ENCODE measurements around the gene SNX14. TPM values are rescaled to one million over a fixed set of nuclear protein-coding genes. Genes with fewer than 3 reads are reported as not detected.

The SNX14 gene
- total and polyA plus RNA-seq, 10 donors = 63.8 to 170 (median 88.9) TPM

- Histone ChIP-seq H3K36me3 (no peaks in the 10 kb centered on the region), H3K27ac (no peak overlapping the region), H3K27me3 (replicated peaks in 1 of 7) (no peaks in the 10 kb centered on the region), H3K4me1 (no peaks in the 10 kb centered on the region), H3K9me3 (peaks cover 0 to 13% (median 0%) of the 10 kb centered on the region in 8 donors), H3K4me3 (no peak overlapping the region)
- 86 to 96% (median 90%) methylated on average over 4 of the region's 4 CpGs for WGBS, 5 donors
- TF ChIP-seq POLR2A (IDR thresholded peaks at IDR 0.05) (no peak), CTCF (IDR thresholded peaks at IDR 0.05 in 8 of 11, conservative IDR thresholded peaks at IDR 0.05 in 3 of 11) (no peak), POLR2AphosphoS5 (IDR thresholded peaks at IDR 0.05) (no peak)
- DNase-seq = no peak
- intact Hi-C loops (cut with DNase I; ENCODE audit: low total_unique reads) = no loop called here
Measured at GRCh38 chr6:85476532-85476931, 117.1 kb downstream of the SNX14 start.

- Histone ChIP-seq H3K36me3 (no peaks in the 10 kb centered on the region), H3K27me3 (replicated peaks in 1 of 7) (no peaks in the 10 kb centered on the region), H3K27ac (no peak overlapping the region), H3K4me1 (no peaks in the 10 kb centered on the region), H3K4me3 (no peak overlapping the region), H3K9me3 (peaks cover 0 to 13% (median 0%) of the 10 kb centered on the region in 8 donors)
- TF ChIP-seq POLR2AphosphoS5 (IDR thresholded peaks at IDR 0.05) = no peak
- TF ChIP-seq POLR2A (IDR thresholded peaks at IDR 0.05) = no peak
- no peak for TF ChIP-seq CTCF (IDR thresholded peaks at IDR 0.05 in 8 of 11, conservative IDR thresholded peaks at IDR 0.05 in 3 of 11)
- 88 to 100% (median 89%) methylated on average over 1 of the region's 1 CpG for WGBS, 5 donors
- intact Hi-C loops (cut with DNase I; ENCODE audit: low total_unique reads) = no loop called here
- DNase-seq = no peak
Measured at GRCh38 chr6:85473748-85474147, 119.9 kb downstream of the SNX14 start.

- H3K27me3 ChIP-seq (replicated peaks in 1 of 7) = no peaks in the 10 kb centered on the region
- H3K9me3 ChIP-seq = peaks cover 0 to 13% (median 0%) of the 10 kb centered on the region in 8 donors
- 72 to 85% (median 81%) methylated on average over 1 of the region's 1 CpG for WGBS, 5 donors
- intact Hi-C loops (cut with DNase I; ENCODE audit: low total_unique reads) = no loop called here
- no peaks in the 10 kb centered on the region for H3K36me3 ChIP-seq
- no peaks in the 10 kb centered on the region for H3K4me1 ChIP-seq
- H3K4me3 ChIP-seq = no peak overlapping the region
- no peak for TF ChIP-seq POLR2A (IDR thresholded peaks at IDR 0.05)
- TF ChIP-seq POLR2AphosphoS5 (IDR thresholded peaks at IDR 0.05) = no peak
- no peak overlapping the region for H3K27ac ChIP-seq
- no peak for DNase-seq
Measured at GRCh38 chr6:85472744-85473143, 120.9 kb downstream of the SNX14 start.

- WGBS, 5 donors = 34 to 52% (median 49%) methylated on average over 2 of the region's 2 CpGs
- H3K4me1 ChIP-seq = peaks cover 4 to 14% (median 11%) of the 10 kb centered on the region in 6 donors
Measured at GRCh38 chr6:85470023-85470410, 123.6 kb downstream of the SNX14 start.

More at GRCh38 chr6:85470023-85470410, 123.6 kb downstream of the SNX14 start:
- intact Hi-C loops (cut with DNase I; ENCODE audit: low total_unique reads) = no loop called here
- Histone ChIP-seq H3K9me3 (no peaks in the 10 kb centered on the region), H3K4me3 (no peak overlapping the region), H3K27me3 (replicated peaks in 1 of 7) (no peaks in the 10 kb centered on the region), H3K27ac (no peak overlapping the region), H3K36me3 (peaks cover 0 to 5% (median 0%) of the 10 kb centered on the region in 6 donors)
- no peak for DNase-seq
- TF ChIP-seq POLR2A (IDR thresholded peaks at IDR 0.05) = no peak
- no peak for TF ChIP-seq POLR2AphosphoS5 (IDR thresholded peaks at IDR 0.05)
- TF ChIP-seq CTCF (IDR thresholded peaks at IDR 0.05 in 8 of 11, conservative IDR thresholded peaks at IDR 0.05 in 3 of 11) = no peak
